Endothelial cell of umbilical vein (primary cell): Measurements from ENCODE around the gene GULP1. TPM values are rescaled to one million over a fixed set of nuclear protein-coding genes. Genes with fewer than 3 reads are reported as not detected.

Experiments used
- BruUV-seq: library from RNA; stranded (reverse); fragments of 400-500 nt; replicated peaks from 2 replicates; lab custom pipeline; 2021; lab: Mats Ljungman, UMichigan
- CTCF ChIA-PET: fragments of 300-600, 350-600 bp; sonication (Branson Sonifier 250); formaldehyde crosslinking; loops from one replicate; lab custom pipeline; 2021; ENCODE audit warnings: antibody characterized with exemption, inconsistent platforms; lab: Charles Lee
- POLR2A ChIA-PET: fragments of 300-600, 350-600 bp; sonication (Branson Sonifier 250); formaldehyde crosslinking; loops from one replicate; lab custom pipeline; 2021; ENCODE audit warnings: antibody characterized with exemption, inconsistent platforms; lab: Charles Lee
- DNase-seq: peaks from one replicate; pipeline ENCODE4 v3.0.0-alpha.2; 2011; ENCODE audit warnings: low read depth, low spot score
- FAIRE-seq: peaks from 2 replicates; lab custom pipeline; 2011; peaks lifted over from hg19 to GRCh38; lab: Jason Lieb, UNC
- H2AFZ ChIP-seq: 2 replicates; pipeline ENCODE4 v1.6.0; 2012; ENCODE audit warnings: low read depth, low read length, control low read depth, inconsistent platforms
- H3K27ac ChIP-seq: 2 replicates; pipeline ENCODE4 v1.5.1; 2011; ENCODE audit warnings: low read depth, mild to moderate bottlenecking, control low read depth, low read length, moderate library complexity; ENCODE audit not compliant: insufficient read depth
- H3K27me3 ChIP-seq, 2 experiments: 2 replicates each; pipeline versions ENCODE4 v1.6.0 to v1.6.1; 2011; ENCODE audit warnings: low read length in 2 of 2, mixed read lengths in 1 of 2; ENCODE audit not compliant: control insufficient read depth in 2 of 2, insufficient read depth in 2 of 2
- H3K36me3 ChIP-seq, 2 experiments: 2 replicates in 1 of 2; 3 replicates in 1 of 2; pipeline ENCODE4 v1.5.1; 2011; ENCODE audit warnings: low read length in 2 of 2, mild to moderate bottlenecking in 1 of 2, moderate library complexity in 1 of 2; ENCODE audit not compliant: control insufficient read depth in 2 of 2, insufficient read depth in 2 of 2; ENCODE audit errors: extremely low read depth in 1 of 2
- H3K4me1 ChIP-seq: 3 replicates; pipeline ENCODE4 v1.5.1; 2011; ENCODE audit warnings: mild to moderate bottlenecking, low read length; ENCODE audit not compliant: control insufficient read depth, insufficient read depth; ENCODE audit errors: extremely low read depth
- H3K4me2 ChIP-seq: 2 replicates; pipeline ENCODE4 v1.6.1; 2011; ENCODE audit warnings: low read length, control low read depth, mixed read lengths; ENCODE audit not compliant: insufficient read depth
- H3K4me3 ChIP-seq, 3 experiments: fragments of 200-600 bp in 1 of 3; sonication (generic), shearing (Covaris generic) in 1 of 3; replicated peaks in 1 of 3; 2 replicates each; pipeline ENCODE4 v1.5.1; 2011 to 2016; ENCODE audit warnings: control low read depth in 3 of 3, low read length in 3 of 3, mild to moderate bottlenecking in 2 of 3, inconsistent platforms in 1 of 3, low read depth in 1 of 3, moderate library complexity in 1 of 3; ENCODE audit not compliant: insufficient read depth in 1 of 3
- H3K79me2 ChIP-seq: 2 replicates; pipeline ENCODE4 v1.6.0; 2012; ENCODE audit warnings: low read length, inconsistent platforms; ENCODE audit not compliant: control insufficient read depth, insufficient read depth
- H3K9ac ChIP-seq: replicated peaks from 2 replicates; pipeline ENCODE3; 2011; ENCODE audit warnings: low read length, control low read depth; ENCODE audit not compliant: insufficient read depth; ENCODE audit errors: extremely low read depth
- H3K9me1 ChIP-seq: replicated peaks from 3 replicates; pipeline ENCODE4 v1.6.0; 2011; ENCODE audit warnings: mild to moderate bottlenecking, low read length; ENCODE audit not compliant: control insufficient read depth, insufficient read depth; ENCODE audit errors: extremely low read depth
- H3K9me3 ChIP-seq: replicated peaks from 2 replicates; pipeline ENCODE4 v1.5.1; 2012; ENCODE audit warnings: low read length, inconsistent platforms; ENCODE audit not compliant: control insufficient read depth, insufficient read depth
- H4K20me1 ChIP-seq: replicated peaks from 2 replicates; pipeline ENCODE3; 2011; ENCODE audit warnings: mild to moderate bottlenecking, low read length; ENCODE audit not compliant: control insufficient read depth, insufficient read depth; ENCODE audit errors: extremely low read depth
- CTCF ChIP-seq, 2 donors: IDR thresholded peaks; 1 replicate in 1 of 2; 2 replicates in 1 of 2; pipeline ENCODE4 v1.5.1; 2011; ENCODE audit warnings: low read length in 2 of 2, mild to moderate bottlenecking in 2 of 2, moderate library complexity in 2 of 2, control low read depth in 1 of 2, inconsistent platforms in 1 of 2, low read depth in 1 of 2; ENCODE audit not compliant: insufficient read depth in 1 of 2; ENCODE audit errors: extremely low read depth in 1 of 2
- EZH2 ChIP-seq: IDR thresholded peaks from 2 replicates; pipeline ENCODE4 v1.6.1; 2012; ENCODE audit warnings: borderline replicate concordance, low read depth, mild to moderate bottlenecking, moderate library complexity, low read length, inconsistent platforms; ENCODE audit not compliant: severe bottlenecking
- FOS ChIP-seq: IDR thresholded peaks from 2 replicates; pipeline ENCODE4 v1.6.1; 2011; ENCODE audit warnings: mild to moderate bottlenecking, low read length, moderate library complexity, borderline replicate concordance; ENCODE audit not compliant: insufficient read depth
- GATA2 ChIP-seq: IDR thresholded peaks from 2 replicates; pipeline ENCODE4 v1.7.0; 2011; ENCODE audit warnings: low read depth, mild to moderate bottlenecking, moderate library complexity, mixed read lengths, low read length; ENCODE audit not compliant: insufficient read length, insufficient read depth
- JUN ChIP-seq: IDR thresholded peaks from 2 replicates; pipeline ENCODE4 v1.6.1; 2011; ENCODE audit warnings: borderline replicate concordance, low read depth; ENCODE audit not compliant: insufficient read length, insufficient read depth
- MYC ChIP-seq: IDR thresholded peaks from one replicate; pipeline ENCODE4 v1.6.1; 2011; ENCODE audit warnings: mild to moderate bottlenecking, low read depth, low read length
- POLR2A ChIP-seq: IDR thresholded peaks from 2 replicates; pipeline ENCODE4 v1.6.1; 2012; ENCODE audit warnings: low read depth, mild to moderate bottlenecking, control low read depth, low read length
- POLR2AphosphoS5 ChIP-seq: IDR thresholded peaks from 2 replicates; pipeline ENCODE4 v1.6.1; 2012; ENCODE audit warnings: low read depth, mild to moderate bottlenecking, control low read depth, low read length, moderate library complexity; ENCODE audit not compliant: insufficient read depth
- dilution Hi-C: fragments of 300-500 bp; cut with MboI; formaldehyde crosslinking; loops from one replicate; pipeline ENCODE4 v1.15.0; 2019; ENCODE audit warnings: low sequenced_read_pairs; ENCODE audit not compliant: extremely low pct_ligation_motif_present
- intact Hi-C: fragments of 100-400 bp; cut with micrococcal nuclease; formaldehyde crosslinking; loops from one replicate; pipeline ENCODE4 v1.10.0; 2022
- polyA plus RNA-seq, 4 experiments: library from polyadenylated mRNA; depleted of rRNA in 3 of 4; stranded (reverse) in 3 of 4; unstranded in 1 of 4; fragments of >200 nt; gene quantifications; 2 replicates each; pipeline versions ENCODE4 v1.2.1 to v1.2.3, GENCODE V29; 2011 to 2012; ENCODE audit warnings: missing spikeins in 1 of 4
- total RNA-seq: library from RNA; stranded (reverse); gene quantifications from 2 replicates; pipeline ENCODE4 v1.2.3, GENCODE V29; 2021
- TF ChIP-seq, protein P1 (sequence below): IDR thresholded peaks from 2 replicates; pipeline ENCODE4 v1.6.1; 2011; ENCODE audit not compliant: insufficient read depth, insufficient read length

Gene GULP1
- total and polyA plus RNA-seq, 2 donors (not counting 3 experiments of a cell fraction or from before 2014, with no cell fraction given): 24.4 to 53.8 TPM

DNA sequence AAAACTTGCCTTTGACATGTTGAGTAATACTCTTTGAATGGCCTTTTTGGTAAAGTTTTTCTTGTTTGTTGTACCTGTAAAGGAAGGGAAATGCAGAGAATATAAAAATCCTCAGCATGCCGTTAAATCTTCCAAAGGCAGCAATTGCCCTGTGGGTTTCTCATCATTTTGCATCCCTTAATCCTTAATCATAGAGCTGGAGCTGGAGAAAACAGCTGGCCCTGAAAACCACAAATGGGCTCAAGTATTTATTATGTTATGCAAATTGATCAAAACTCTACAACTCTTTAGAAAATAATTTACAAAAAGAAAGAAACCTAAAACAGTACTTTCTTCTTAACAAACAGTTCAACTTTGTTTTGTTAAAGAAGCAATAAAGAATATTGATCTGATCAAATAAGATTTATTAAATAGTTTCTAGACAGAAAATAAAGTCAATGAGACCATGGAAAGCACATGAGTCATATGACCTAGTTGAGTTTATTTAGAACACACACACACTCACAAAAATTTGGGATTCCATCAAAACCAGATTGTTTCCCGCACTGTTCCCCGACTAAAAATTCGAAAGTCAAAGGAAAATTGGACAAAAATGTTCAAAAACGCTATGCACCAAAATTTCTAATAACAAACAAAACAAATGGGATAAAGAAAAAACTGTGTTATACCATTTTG lies 309.0 kb downstream of the GULP1 start:
- intact Hi-C loops (no loop called here), dilution Hi-C loops (no loop called here)
- no peak for DNase-seq
- Histone ChIP-seq H3K4me1 (no peaks in the 10 kb centered on the region), H3K4me3 (no peak overlapping the region), H3K79me2 (no peaks in the 10 kb centered on the region), H3K9me1 (no peaks in the 10 kb centered on the region), H3K9me3 (no peaks in the 10 kb centered on the region), H2AFZ (no peak overlapping the region), H3K36me3 (no peaks in the 10 kb centered on the region), H3K4me2 (no peak overlapping the region), H3K9ac (no peak overlapping the region), H3K27me3 (no peaks in the 10 kb centered on the region), H4K20me1 (no peaks in the 10 kb centered on the region), H3K27ac (no peak overlapping the region)
- ChIA-PET CTCF (no interaction called here), POLR2A (no interaction called here)
- no TSS peak for BruUV-seq
- TF ChIP-seq CTCF (IDR thresholded peaks at IDR 0.05; ENCODE audit: extremely low read depth in 1 of 2, insufficient read depth in 1 of 2, low read depth in 1 of 2, low read length in 2 of 2): no peak
- no peak for TF ChIP-seq JUN
- TF ChIP-seq MYC: no peak
- TF ChIP-seq FOS: no peak
- no peak for TF ChIP-seq POLR2A
- TF ChIP-seq EZH2: no peak
- no peak for TF ChIP-seq GATA2
- TF ChIP-seq POLR2AphosphoS5: no peak
- TF ChIP-seq, protein P1, sequence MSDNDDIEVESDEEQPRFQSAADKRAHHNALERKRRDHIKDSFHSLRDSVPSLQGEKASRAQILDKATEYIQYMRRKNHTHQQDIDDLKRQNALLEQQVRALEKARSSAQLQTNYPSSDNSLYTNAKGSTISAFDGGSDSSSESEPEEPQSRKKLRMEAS: no peak
- no peak for FAIRE-seq
